ENCODE measurements around the gene TXN2.

TXN2 gene

GRCh38 chr22:36491155-36491554, 9.7 kb upstream of the TXN2 start:
- no peak for DNase-seq
- Histone ChIP-seq H2AFZ (ENCODE audit: low read depth, low read length) (no peak overlapping the region), H3K4me2 (ENCODE audit: insufficient read depth, low read length) (no peak overlapping the region), H3K27ac (ENCODE audit: low read length) (no peak overlapping the region), H3K27me3 (ENCODE audit: insufficient read depth, low read length, poor library complexity) (no peaks in the 10 kb centered on the region), H3K4me3 (ENCODE audit: low read depth in 1 of 2, low read length in 2 of 2) (no peak overlapping the region), H4K20me1 (ENCODE audit: insufficient read depth, low read length) (peaks cover 3% of the 10 kb centered on the region; the same call in 1 of the 2 replicates), H3K36me3 (ENCODE audit: insufficient read depth, low read length) (peaks cover 88% of the 10 kb centered on the region), H3K9me3 (ENCODE audit: insufficient read depth, low read length, severe bottlenecking) (no peaks in the 10 kb centered on the region), H3K79me2 (ENCODE audit: insufficient read depth, low read length) (no peaks in the 10 kb centered on the region), H3K9ac (ENCODE audit: low read depth, low read length) (no peak overlapping the region), H3K4me1 (ENCODE audit: insufficient read depth, low read length) (no peaks in the 10 kb centered on the region)
- ATAC-seq (ENCODE audit: insufficient read depth, low read depth): no peak
- no peak for TF ChIP-seq EZH2 (IDR thresholded peaks at IDR 0.05; ENCODE audit: borderline replicate concordance, low read depth, low read length, severe bottlenecking)
- no peak for TF ChIP-seq CTCF (IDR thresholded peaks at IDR 0.05; ENCODE audit: borderline replicate concordance, extremely low read depth, low read length, poor library complexity, severe bottlenecking)

GRCh38 chr22:36486619-36487384, 5.4 kb upstream of the TXN2 start:
- H2AFZ ChIP-seq (ENCODE audit: low read depth, low read length): no peak overlapping the region
- no peaks in the 10 kb centered on the region for H3K9me3 ChIP-seq (ENCODE audit: insufficient read depth, low read length, severe bottlenecking)
- H3K36me3 ChIP-seq (ENCODE audit: insufficient read depth, low read length): peaks cover 53% of the 10 kb centered on the region
- H3K27ac ChIP-seq (ENCODE audit: low read length): no peak overlapping the region
- no peaks in the 10 kb centered on the region for H3K79me2 ChIP-seq (ENCODE audit: insufficient read depth, low read length)
- H3K4me1 ChIP-seq (ENCODE audit: insufficient read depth, low read length): peaks cover 7% of the 10 kb centered on the region
- 0 out of 3 replicates have a peak, but pooled peaks have one; percentile 33 for ATAC-seq (ENCODE audit: insufficient read depth, low read depth)
- no peaks in the 10 kb centered on the region for H4K20me1 ChIP-seq (ENCODE audit: insufficient read depth, low read length)
- H3K4me3 ChIP-seq (ENCODE audit: low read depth in 1 of 2, low read length in 2 of 2): no peak overlapping the region
- peak; percentile 66 for DNase-seq
- no peak overlapping the region for H3K9ac ChIP-seq (ENCODE audit: low read depth, low read length)
- TF ChIP-seq EZH2 (IDR thresholded peaks at IDR 0.05; ENCODE audit: borderline replicate concordance, low read depth, low read length, severe bottlenecking) (no peak), CTCF (IDR thresholded peaks at IDR 0.05; ENCODE audit: borderline replicate concordance, extremely low read depth, low read length, poor library complexity, severe bottlenecking) (peak; percentile 77)
- no peak overlapping the region for H3K4me2 ChIP-seq (ENCODE audit: insufficient read depth, low read length)
- H3K27me3 ChIP-seq (ENCODE audit: insufficient read depth, low read length, poor library complexity): no peaks in the 10 kb centered on the region

- ATAC-seq (ENCODE audit: insufficient read depth, low read depth) (no peak), DNase-seq (no peak)
- no peaks in the 10 kb centered on the region for H4K20me1 ChIP-seq (ENCODE audit: insufficient read depth, low read length)
- H3K27ac ChIP-seq (ENCODE audit: low read length): peak overlapping the region; percentile 96
- no peak for TF ChIP-seq CTCF (IDR thresholded peaks at IDR 0.05; ENCODE audit: borderline replicate concordance, extremely low read depth, low read length, poor library complexity, severe bottlenecking)
- TF ChIP-seq EZH2 (IDR thresholded peaks at IDR 0.05; ENCODE audit: borderline replicate concordance, low read depth, low read length, severe bottlenecking): no peak
- H3K79me2 ChIP-seq (ENCODE audit: insufficient read depth, low read length): peaks cover 25% of the 10 kb centered on the region
- H3K36me3 ChIP-seq (ENCODE audit: insufficient read depth, low read length): peaks cover 46% of the 10 kb centered on the region
- H3K9me3 ChIP-seq (ENCODE audit: insufficient read depth, low read length, severe bottlenecking): no peaks in the 10 kb centered on the region
- peak overlapping the region; percentile 94 for H3K4me2 ChIP-seq (ENCODE audit: insufficient read depth, low read length)
- peak overlapping the region; percentile 92 for H3K9ac ChIP-seq (ENCODE audit: low read depth, low read length)
- peak overlapping the region; percentile 96 for H3K4me3 ChIP-seq (ENCODE audit: low read depth in 1 of 2, low read length in 2 of 2)
- H2AFZ ChIP-seq (ENCODE audit: low read depth, low read length): peak overlapping the region; percentile 95
- H3K4me1 ChIP-seq (ENCODE audit: insufficient read depth, low read length): peaks cover 33% of the 10 kb centered on the region
- no peaks in the 10 kb centered on the region for H3K27me3 ChIP-seq (ENCODE audit: insufficient read depth, low read length, poor library complexity)
Observed at GRCh38 chr22:36480941-36481392, 473 bp downstream of the TXN2 start.
